ENCODE measurements around the gene BIN1. TPM values are rescaled to one million over a fixed set of nuclear protein-coding genes. Genes with fewer than 3 reads are reported as not detected.

Gene BIN1
- polyA plus RNA-seq, 1 of the 3 experiments (the other 2 are of a cell fraction), result 40.3 TPM

DNA sequence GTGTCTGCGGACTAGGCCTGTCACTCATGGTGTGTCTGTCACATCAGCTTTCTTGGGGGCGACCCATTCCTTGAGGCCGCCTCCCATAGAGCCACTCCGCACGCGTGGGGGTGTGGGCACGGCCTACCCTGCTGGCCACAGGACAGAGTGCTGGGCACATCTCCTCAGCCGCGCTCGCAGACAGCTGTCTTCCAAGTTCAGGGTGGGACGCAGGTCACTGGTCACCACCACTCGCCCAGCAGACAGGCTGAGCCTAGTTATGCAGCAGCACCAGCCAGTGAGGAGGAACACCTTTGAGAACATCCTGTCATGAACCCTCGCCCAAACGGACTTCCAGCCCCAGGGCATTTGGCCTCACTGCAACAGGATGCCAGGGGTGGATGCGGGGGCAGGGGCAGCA, 30.8 kb upstream of the BIN1 start:
- H2AFZ ChIP-seq (ENCODE audit: low read depth), result no peak overlapping the region
- no peak overlapping the region for H3K4me3 ChIP-seq (ENCODE audit: low read depth in 2 of 2, low read length in 1 of 2)
- no peaks in the 10 kb centered on the region for H3K9me2 ChIP-seq
- H4K20me1 ChIP-seq (ENCODE audit: insufficient read depth), result no peaks in the 10 kb centered on the region
- no peaks in the 10 kb centered on the region for H3K27me3 ChIP-seq (ENCODE audit: insufficient read depth)
- peaks cover 7% of the 10 kb centered on the region; the same call in 1 of the 2 replicates for H3K9me3 ChIP-seq
- no peaks in the 10 kb centered on the region for H3F3A ChIP-seq (replicated peaks; ENCODE audit: insufficient read depth)
- H3K79me2 ChIP-seq (ENCODE audit: insufficient read depth), result no peaks in the 10 kb centered on the region
- WGBS (ENCODE audit: low lambda C conversion rate), result 72% methylated on average over 5 of the region's 15 CpGs
- POLR2A ChIA-PET, result no interaction called here
- TF ChIP-seq JUND (IDR thresholded peaks at IDR 0.05), result no peak
- H3K27ac ChIP-seq (ENCODE audit: low read depth in 2 of 2, low read length in 1 of 2), result no peak overlapping the region
- H3K9ac ChIP-seq, result no peak overlapping the region
- no peak for DNase-seq
- H3K4me1 ChIP-seq (ENCODE audit: control insufficient read depth in 1 of 2, insufficient read depth in 2 of 2, low read depth in 1 of 2, low read length in 1 of 2), result peaks cover 0 to 14% of the 10 kb centered on the region in 2 experiments; a peak in 1 of 4 replicates
- H3K4me2 ChIP-seq, result no peak overlapping the region
- CTCF ChIA-PET, result interaction anchor here (0.8 to 1.1 kb wide), 3 partner anchors 10 to 70 kb away, joined by 3 read pairs; no protein-coding TSS in a partner anchor
- H3K36me3 ChIP-seq (replicated peaks in 1 of 2; ENCODE audit: control insufficient read depth in 1 of 2, insufficient read depth in 2 of 2, low read length in 1 of 2), result no peaks in the 10 kb centered on the region

DNA sequence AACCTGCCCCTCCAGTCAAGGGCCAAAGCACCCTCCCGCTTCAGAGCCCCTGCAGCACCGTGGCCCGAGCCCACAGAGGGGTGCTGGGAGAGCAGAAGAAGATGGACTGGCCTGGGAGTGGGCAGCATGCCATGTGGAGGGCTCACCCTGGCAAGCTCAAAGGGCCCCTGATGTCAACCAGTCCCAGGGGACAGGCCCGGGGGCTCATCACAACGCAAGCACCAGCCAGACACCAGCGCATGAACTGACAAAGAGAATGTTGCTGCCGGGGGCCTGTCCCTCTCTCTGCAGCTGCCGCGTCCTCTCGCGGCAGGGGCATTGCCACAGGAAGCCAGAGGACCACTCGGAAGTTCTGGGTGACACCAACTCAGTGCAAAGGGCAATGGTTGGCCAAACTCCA, 30.3 kb upstream of the BIN1 start:
- Histone ChIP-seq H3K79me2 (ENCODE audit: insufficient read depth) (no peaks in the 10 kb centered on the region), H3K27me3 (ENCODE audit: insufficient read depth) (no peaks in the 10 kb centered on the region), H4K20me1 (ENCODE audit: insufficient read depth) (no peaks in the 10 kb centered on the region), H3K4me1 (ENCODE audit: control insufficient read depth in 1 of 2, insufficient read depth in 2 of 2, low read depth in 1 of 2, low read length in 1 of 2) (peaks cover 0 to 14% of the 10 kb centered on the region in 2 experiments; a peak in 1 of 4 replicates), H3F3A (replicated peaks; ENCODE audit: insufficient read depth) (no peaks in the 10 kb centered on the region), H3K4me3 (ENCODE audit: low read depth in 2 of 2, low read length in 1 of 2) (no peak overlapping the region), H3K4me2 (no peak overlapping the region), H3K9me2 (no peaks in the 10 kb centered on the region), H3K9ac (no peak overlapping the region), H3K27ac (ENCODE audit: low read depth in 2 of 2, low read length in 1 of 2) (no peak overlapping the region), H3K36me3 (replicated peaks in 1 of 2; ENCODE audit: control insufficient read depth in 1 of 2, insufficient read depth in 2 of 2, low read length in 1 of 2) (no peaks in the 10 kb centered on the region), H2AFZ (ENCODE audit: low read depth) (no peak overlapping the region), H3K9me3 (peaks cover 7% of the 10 kb centered on the region; the same call in 1 of the 2 replicates)
- ChIA-PET POLR2A (no interaction called here), CTCF (interaction anchor here (0.8 to 1.1 kb wide), 3 partner anchors 10 to 70 kb away, joined by 3 read pairs; no protein-coding TSS in a partner anchor)
- TF ChIP-seq, protein P1, sequence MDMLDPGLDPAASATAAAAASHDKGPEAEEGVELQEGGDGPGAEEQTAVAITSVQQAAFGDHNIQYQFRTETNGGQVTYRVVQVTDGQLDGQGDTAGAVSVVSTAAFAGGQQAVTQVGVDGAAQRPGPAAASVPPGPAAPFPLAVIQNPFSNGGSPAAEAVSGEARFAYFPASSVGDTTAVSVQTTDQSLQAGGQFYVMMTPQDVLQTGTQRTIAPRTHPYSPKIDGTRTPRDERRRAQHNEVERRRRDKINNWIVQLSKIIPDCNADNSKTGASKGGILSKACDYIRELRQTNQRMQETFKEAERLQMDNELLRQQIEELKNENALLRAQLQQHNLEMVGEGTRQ (IDR thresholded peaks at IDR 0.05; ENCODE audit: borderline replicate concordance, low read depth, low read length), result no peak
- TF ChIP-seq ELF1 (IDR thresholded peaks at IDR 0.05), result no peak
- TF ChIP-seq, protein P2, sequence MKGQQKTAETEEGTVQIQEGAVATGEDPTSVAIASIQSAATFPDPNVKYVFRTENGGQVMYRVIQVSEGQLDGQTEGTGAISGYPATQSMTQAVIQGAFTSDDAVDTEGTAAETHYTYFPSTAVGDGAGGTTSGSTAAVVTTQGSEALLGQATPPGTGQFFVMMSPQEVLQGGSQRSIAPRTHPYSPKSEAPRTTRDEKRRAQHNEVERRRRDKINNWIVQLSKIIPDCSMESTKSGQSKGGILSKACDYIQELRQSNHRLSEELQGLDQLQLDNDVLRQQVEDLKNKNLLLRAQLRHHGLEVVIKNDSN (IDR thresholded peaks at IDR 0.05; ENCODE audit: borderline replicate concordance, low read depth), result no peak
- TF ChIP-seq MEF2A (IDR thresholded peaks at IDR 0.05; ENCODE audit: borderline replicate concordance, low read depth), result no peak
- no peak for TF ChIP-seq NRF1 (IDR thresholded peaks at IDR 0.05; ENCODE audit: low read depth, low read length)
- TF ChIP-seq SIN3A (IDR thresholded peaks at IDR 0.05; ENCODE audit: borderline replicate concordance, low read depth, low read length), result no peak
- TF ChIP-seq EP300 (IDR thresholded peaks at IDR 0.05; ENCODE audit: borderline replicate concordance in 1 of 2, low read depth in 1 of 2, low read length in 1 of 2), result no peak
- no peak for TF ChIP-seq RFX5 (IDR thresholded peaks at IDR 0.05; ENCODE audit: low read length)
- TF ChIP-seq TAF1 (IDR thresholded peaks at IDR 0.05; ENCODE audit: borderline replicate concordance, low read depth, low read length), result no peak
- TF ChIP-seq, protein P3, sequence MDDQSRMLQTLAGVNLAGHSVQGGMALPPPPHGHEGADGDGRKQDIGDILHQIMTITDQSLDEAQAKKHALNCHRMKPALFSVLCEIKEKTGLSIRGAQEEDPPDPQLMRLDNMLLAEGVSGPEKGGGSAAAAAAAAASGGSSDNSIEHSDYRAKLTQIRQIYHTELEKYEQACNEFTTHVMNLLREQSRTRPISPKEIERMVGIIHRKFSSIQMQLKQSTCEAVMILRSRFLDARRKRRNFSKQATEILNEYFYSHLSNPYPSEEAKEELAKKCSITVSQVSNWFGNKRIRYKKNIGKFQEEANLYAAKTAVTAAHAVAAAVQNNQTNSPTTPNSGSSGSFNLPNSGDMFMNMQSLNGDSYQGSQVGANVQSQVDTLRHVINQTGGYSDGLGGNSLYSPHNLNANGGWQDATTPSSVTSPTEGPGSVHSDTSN (IDR thresholded peaks at IDR 0.05), result no peak
- no peak for TF ChIP-seq GABPA (IDR thresholded peaks at IDR 0.05; ENCODE audit: low read depth)
- TF ChIP-seq CHD2 (IDR thresholded peaks at IDR 0.05; ENCODE audit: low read length, partially characterized antibody), result no peak
- TF ChIP-seq JUND (IDR thresholded peaks at IDR 0.05), result no peak
- TF ChIP-seq, protein P4, sequence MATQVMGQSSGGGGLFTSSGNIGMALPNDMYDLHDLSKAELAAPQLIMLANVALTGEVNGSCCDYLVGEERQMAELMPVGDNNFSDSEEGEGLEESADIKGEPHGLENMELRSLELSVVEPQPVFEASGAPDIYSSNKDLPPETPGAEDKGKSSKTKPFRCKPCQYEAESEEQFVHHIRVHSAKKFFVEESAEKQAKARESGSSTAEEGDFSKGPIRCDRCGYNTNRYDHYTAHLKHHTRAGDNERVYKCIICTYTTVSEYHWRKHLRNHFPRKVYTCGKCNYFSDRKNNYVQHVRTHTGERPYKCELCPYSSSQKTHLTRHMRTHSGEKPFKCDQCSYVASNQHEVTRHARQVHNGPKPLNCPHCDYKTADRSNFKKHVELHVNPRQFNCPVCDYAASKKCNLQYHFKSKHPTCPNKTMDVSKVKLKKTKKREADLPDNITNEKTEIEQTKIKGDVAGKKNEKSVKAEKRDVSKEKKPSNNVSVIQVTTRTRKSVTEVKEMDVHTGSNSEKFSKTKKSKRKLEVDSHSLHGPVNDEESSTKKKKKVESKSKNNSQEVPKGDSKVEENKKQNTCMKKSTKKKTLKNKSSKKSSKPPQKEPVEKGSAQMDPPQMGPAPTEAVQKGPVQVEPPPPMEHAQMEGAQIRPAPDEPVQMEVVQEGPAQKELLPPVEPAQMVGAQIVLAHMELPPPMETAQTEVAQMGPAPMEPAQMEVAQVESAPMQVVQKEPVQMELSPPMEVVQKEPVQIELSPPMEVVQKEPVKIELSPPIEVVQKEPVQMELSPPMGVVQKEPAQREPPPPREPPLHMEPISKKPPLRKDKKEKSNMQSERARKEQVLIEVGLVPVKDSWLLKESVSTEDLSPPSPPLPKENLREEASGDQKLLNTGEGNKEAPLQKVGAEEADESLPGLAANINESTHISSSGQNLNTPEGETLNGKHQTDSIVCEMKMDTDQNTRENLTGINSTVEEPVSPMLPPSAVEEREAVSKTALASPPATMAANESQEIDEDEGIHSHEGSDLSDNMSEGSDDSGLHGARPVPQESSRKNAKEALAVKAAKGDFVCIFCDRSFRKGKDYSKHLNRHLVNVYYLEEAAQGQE (IDR thresholded peaks at IDR 0.05; ENCODE audit: low read depth, low read length), result no peak
- TF ChIP-seq MXI1 (IDR thresholded peaks at IDR 0.05; ENCODE audit: low read depth, low read length), result no peak
- TF ChIP-seq, protein P5, sequence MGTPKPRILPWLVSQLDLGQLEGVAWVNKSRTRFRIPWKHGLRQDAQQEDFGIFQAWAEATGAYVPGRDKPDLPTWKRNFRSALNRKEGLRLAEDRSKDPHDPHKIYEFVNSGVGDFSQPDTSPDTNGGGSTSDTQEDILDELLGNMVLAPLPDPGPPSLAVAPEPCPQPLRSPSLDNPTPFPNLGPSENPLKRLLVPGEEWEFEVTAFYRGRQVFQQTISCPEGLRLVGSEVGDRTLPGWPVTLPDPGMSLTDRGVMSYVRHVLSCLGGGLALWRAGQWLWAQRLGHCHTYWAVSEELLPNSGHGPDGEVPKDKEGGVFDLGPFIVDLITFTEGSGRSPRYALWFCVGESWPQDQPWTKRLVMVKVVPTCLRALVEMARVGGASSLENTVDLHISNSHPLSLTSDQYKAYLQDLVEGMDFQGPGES (IDR thresholded peaks at IDR 0.05; ENCODE audit: low read depth, low read length), result no peak
- no CpG with 5 or more reads among the region's 12 CpGs for WGBS (ENCODE audit: low lambda C conversion rate)
- no peak for DNase-seq
